ENCODE data around the gene KISS1.

Gene KISS1

GRCh38 chr1:204191456-204191855 is 4.8 kb downstream of the KISS1 start:
- no peak for DNase-seq (ENCODE audit: extremely low spot score)
- CTCF ChIA-PET: interaction anchor here (0.6 to 2.4 kb wide), 3 partner anchors 15 to 68 kb away, joined by 3 to 9 read pairs (median 8); no protein-coding TSS in a partner anchor
- POLR2A ChIA-PET: no interaction called here
- TF ChIP-seq LEF1 (IDR thresholded peaks at IDR 0.05; ENCODE audit: borderline replicate concordance) (no peak), FOXK2 (IDR thresholded peaks at IDR 0.05) (no peak), ARNT (IDR thresholded peaks at IDR 0.05) (no peak), FOXM1 (IDR thresholded peaks at IDR 0.05; ENCODE audit: borderline replicate concordance) (no peak), PKNOX1 (IDR thresholded peaks at IDR 0.05) (no peak), SP1 (IDR thresholded peaks at IDR 0.05) (no peak), TARDBP (IDR thresholded peaks at IDR 0.05) (no peak), CTBP1 (IDR thresholded peaks at IDR 0.05; ENCODE audit: borderline replicate concordance) (no peak), NFRKB (IDR thresholded peaks at IDR 0.05) (no peak)

GRCh38 chr1:204190212-204191211 is 5.8 kb downstream of the KISS1 start:
- DNase-seq (ENCODE audit: extremely low spot score): no peak
- TF ChIP-seq ELF4 (IDR thresholded peaks at IDR 0.05): no peak
- TF ChIP-seq FOXA1 (IDR thresholded peaks at IDR 0.05): no peak
- TF ChIP-seq L3MBTL2 (conservative IDR thresholded peaks at IDR 0.05): no peak
- TF ChIP-seq LEF1 (IDR thresholded peaks at IDR 0.05; ENCODE audit: borderline replicate concordance): no peak
- TF ChIP-seq TARDBP (IDR thresholded peaks at IDR 0.05): no peak
- no peak for TF ChIP-seq PKNOX1 (IDR thresholded peaks at IDR 0.05)
- TF ChIP-seq SUZ12 (IDR thresholded peaks at IDR 0.05): no peak
- TF ChIP-seq HDGF (IDR thresholded peaks at IDR 0.05; ENCODE audit: borderline replicate concordance): no peak
- no peak for TF ChIP-seq FOXM1 (IDR thresholded peaks at IDR 0.05; ENCODE audit: borderline replicate concordance)
- no peak for TF ChIP-seq ARNT (IDR thresholded peaks at IDR 0.05)
- TF ChIP-seq SP1 (IDR thresholded peaks at IDR 0.05): no peak
- no peak for TF ChIP-seq NFRKB (IDR thresholded peaks at IDR 0.05)
- TF ChIP-seq ZNF384 (IDR thresholded peaks at IDR 0.05): no peak
- no peak for TF ChIP-seq CTBP1 (IDR thresholded peaks at IDR 0.05; ENCODE audit: borderline replicate concordance)
- no peak for TF ChIP-seq BHLHE40 (IDR thresholded peaks at IDR 0.05; ENCODE audit: borderline replicate concordance)
- TF ChIP-seq FOXK2 (IDR thresholded peaks at IDR 0.05): no peak
- ChIA-PET POLR2A (no interaction called here), CTCF (interaction anchor here (0.6 to 2.4 kb wide), 3 partner anchors 16 to 69 kb away, joined by 3 to 9 read pairs (median 8); no protein-coding TSS in a partner anchor)

- CTCF ChIA-PET: interaction anchor here (0.7 to 1.5 kb wide), 2 partner anchors 18 to 26 kb away, joined by 3 to 5 read pairs; no protein-coding TSS in a partner anchor
- POLR2A ChIA-PET: no interaction called here
- DNase-seq (ENCODE audit: extremely low spot score): no peak
- no peak for TF ChIP-seq ELF4 (IDR thresholded peaks at IDR 0.05)
- TF ChIP-seq LEF1 (IDR thresholded peaks at IDR 0.05; ENCODE audit: borderline replicate concordance): no peak
- TF ChIP-seq FOXK2 (IDR thresholded peaks at IDR 0.05): no peak
- no peak for TF ChIP-seq L3MBTL2 (conservative IDR thresholded peaks at IDR 0.05)
- no peak for TF ChIP-seq TARDBP (IDR thresholded peaks at IDR 0.05)
- no peak for TF ChIP-seq FOXA1 (IDR thresholded peaks at IDR 0.05)
- no peak for TF ChIP-seq SP1 (IDR thresholded peaks at IDR 0.05)
- no peak for TF ChIP-seq SUZ12 (IDR thresholded peaks at IDR 0.05)
- TF ChIP-seq FOXM1 (IDR thresholded peaks at IDR 0.05; ENCODE audit: borderline replicate concordance): no peak
- TF ChIP-seq PKNOX1 (IDR thresholded peaks at IDR 0.05): no peak
- no peak for TF ChIP-seq ARNT (IDR thresholded peaks at IDR 0.05)
- no peak for TF ChIP-seq ZNF384 (IDR thresholded peaks at IDR 0.05)
- no peak for TF ChIP-seq HDGF (IDR thresholded peaks at IDR 0.05; ENCODE audit: borderline replicate concordance)
These were observed 7.2 kb downstream of the KISS1 start for GRCh38 chr1:204188959-204189639.

- no peak for DNase-seq (ENCODE audit: extremely low spot score)
- ChIA-PET CTCF (interaction anchor here (2.9 kb wide), 1 partner anchor 20 kb away, joined by 7 read pairs; no protein-coding TSS in a partner anchor), POLR2A (no interaction called here)
- no peak for TF ChIP-seq ARNT (IDR thresholded peaks at IDR 0.05)
- no peak for TF ChIP-seq LEF1 (IDR thresholded peaks at IDR 0.05; ENCODE audit: borderline replicate concordance)
- no peak for TF ChIP-seq NFRKB (IDR thresholded peaks at IDR 0.05)
- no peak for TF ChIP-seq TARDBP (IDR thresholded peaks at IDR 0.05)
- no peak for TF ChIP-seq FOXK2 (IDR thresholded peaks at IDR 0.05)
- no peak for TF ChIP-seq SP1 (IDR thresholded peaks at IDR 0.05)
- no peak for TF ChIP-seq HDGF (IDR thresholded peaks at IDR 0.05; ENCODE audit: borderline replicate concordance)
- no peak for TF ChIP-seq L3MBTL2 (conservative IDR thresholded peaks at IDR 0.05)
- TF ChIP-seq ZNF384 (IDR thresholded peaks at IDR 0.05): no peak
- TF ChIP-seq BHLHE40 (IDR thresholded peaks at IDR 0.05; ENCODE audit: borderline replicate concordance): no peak
- TF ChIP-seq FOXM1 (IDR thresholded peaks at IDR 0.05; ENCODE audit: borderline replicate concordance): no peak
- TF ChIP-seq CTBP1 (IDR thresholded peaks at IDR 0.05; ENCODE audit: borderline replicate concordance): no peak
- TF ChIP-seq SUZ12 (IDR thresholded peaks at IDR 0.05): no peak
- no peak for TF ChIP-seq FOXA1 (IDR thresholded peaks at IDR 0.05)
- no peak for TF ChIP-seq PKNOX1 (IDR thresholded peaks at IDR 0.05)
- no peak for TF ChIP-seq ELF4 (IDR thresholded peaks at IDR 0.05)
These were observed 9.7 kb downstream of the KISS1 start for GRCh38 chr1:204186597-204186996.

Measured in HEK293T (cell line).